A172 (cell line): ENCODE data around the gene DOCK6. TPM values are rescaled to one million over a fixed set of nuclear protein-coding genes. Genes with fewer than 3 reads are reported as not detected.
A peak's percentile ranks its signal among the peaks of the same experiment; 100 is the strongest.
"Not testable (repeated sequence)": the region's sequence is repeated elsewhere in the genome, so short reads cannot be mapped to it uniquely, and the experiment has no call there.

ENCODE experiments used
- DNase-seq: peaks from one replicate; pipeline ENCODE4 v3.0.0-alpha.2; 2015; ENCODE audit warnings: low spot score
- total RNA-seq: library from RNA; depleted of rRNA; stranded (reverse); fragments of >200 nt; shearing (Covaris generic); gene quantifications from 2 replicates; pipeline ENCODE4 v1.2.3, GENCODE V29; 2014; rRNA removed

The DOCK6 gene
- total RNA-seq, 1 experiment from 2014 or later = 4.4 TPM

GRCh38 chr19:11172576-11172975, 89.7 kb downstream of the DOCK6 start:
- DNase-seq = no peak

- no peak for DNase-seq
Measured at GRCh38 chr19:11171144-11171543, 91.2 kb downstream of the DOCK6 start.

GRCh38 chr19:11169896-11170678, 92.2 kb downstream of the DOCK6 start:
- no peak for DNase-seq

GRCh38 chr19:11168568-11168967, 93.8 kb downstream of the DOCK6 start:
- peak; percentile 98 for DNase-seq

GRCh38 chr19:11166281-11167142, 95.8 kb downstream of the DOCK6 start:
- no peak for DNase-seq

GRCh38 chr19:11165486-11166030, 96.8 kb downstream of the DOCK6 start:
- DNase-seq = no peak

- DNase-seq = no peak
Measured at GRCh38 chr19:11164879-11165406, 97.4 kb downstream of the DOCK6 start.

GRCh38 chr19:11164296-11164695, 98.0 kb downstream of the DOCK6 start:
- DNase-seq = no peak

GRCh38 chr19:11160440-11160768, 101.9 kb downstream of the DOCK6 start:
- not testable (repeated sequence) for DNase-seq

- DNase-seq = no peak
Measured at GRCh38 chr19:11159598-11160439, 102.5 kb downstream of the DOCK6 start.

- DNase-seq = peak; percentile 99
Measured at GRCh38 chr19:11155373-11156120, 106.8 kb downstream of the DOCK6 start, which contains the start of gene SPC24. SPC24 (minus strand) TSS chr19:11155782; CDS start chr19:11155776, 6 bp downstream.

- no peak for DNase-seq
Measured at GRCh38 chr19:11154683-11155047, 107.7 kb downstream of the DOCK6 start.

- peak; percentile 74 for DNase-seq
Measured at GRCh38 chr19:11152318-11153062, 109.8 kb downstream of the DOCK6 start.

GRCh38 chr19:11151181-11151580, 111.1 kb downstream of the DOCK6 start:
- no peak for DNase-seq

Other genes with a start within 250 kb of the DOCK6 start
- 118 and 151 TPM in 2 replicates for gene LDLR, start 173.1 kb downstream of the DOCK6 start, total RNA-seq
- gene SPC24, start 106.7 kb downstream of the DOCK6 start, total RNA-seq = 109 and 113 TPM in 2 replicates
- 135 and 144 TPM in 2 replicates for gene KANK2, start 65.0 kb downstream of the DOCK6 start, total RNA-seq
- gene ANGPTL8, start 22.9 kb downstream of the DOCK6 start, total RNA-seq = not detected in 2 replicates
- not detected in 2 replicates for gene TSPAN16, start 33.6 kb upstream of the DOCK6 start, total RNA-seq
- gene RAB3D, start 77.1 kb upstream of the DOCK6 start, total RNA-seq = 1.3 and 2.6 TPM in 2 replicates
- gene TMEM205, start 83.7 kb upstream of the DOCK6 start, total RNA-seq = 54.9 and 114 TPM in 2 replicates
- 1.3 and 10.1 TPM in 2 replicates for gene CCDC159, start 84.0 kb upstream of the DOCK6 start, total RNA-seq
- gene PLPPR2, start 92.9 kb upstream of the DOCK6 start, total RNA-seq = 15.7 and 19.4 TPM in 2 replicates
- gene SWSAP1, start 112.1 kb upstream of the DOCK6 start, total RNA-seq = 0.65 and 1.6 TPM in 2 replicates
- 3.7 and 5.3 TPM in 2 replicates for gene EPOR, start 121.8 kb upstream of the DOCK6 start, total RNA-seq
- gene RGL3, start 156.8 kb upstream of the DOCK6 start, total RNA-seq = 4.8 and 11.1 TPM in 2 replicates
- 1.5 and 6.1 TPM in 2 replicates for gene ODAD3, start 172.6 kb upstream of the DOCK6 start, total RNA-seq
- 149 and 173 TPM in 2 replicates for gene PRKCSH, start 173.1 kb upstream of the DOCK6 start, total RNA-seq
- not detected in 2 replicates for gene ELAVL3, start 218.5 kb upstream of the DOCK6 start, total RNA-seq
- gene ZNF653, start 243.3 kb upstream of the DOCK6 start, total RNA-seq = 5.2 and 21.2 TPM in 2 replicates